HCEC 1CT (cell line): ENCODE results near the gene MVP.
"Not testable (repeated sequence)": the region's sequence is repeated elsewhere in the genome, so short reads cannot be mapped to it uniquely, and the experiment has no call there.

ENCODE experiments used
- DNase-seq: peaks from one replicate; pipeline ENCODE4 v3.0.0-alpha.2; 2017

Gene MVP

GRCh38 chr16:29876594-29877249, 56.5 kb downstream of the MVP start:
- DNase-seq: no peak

- DNase-seq: peak; percentile 27
Measured at GRCh38 chr16:29877266-29877961, 57.2 kb downstream of the MVP start.

GRCh38 chr16:29878172-29878571, 57.9 kb downstream of the MVP start:
- no peak for DNase-seq

- no peak for DNase-seq
Measured at GRCh38 chr16:29881050-29881449, 60.8 kb downstream of the MVP start.

GRCh38 chr16:29883987-29884386, 63.7 kb downstream of the MVP start:
- DNase-seq: no peak

- not testable (repeated sequence) for DNase-seq
Measured at GRCh38 chr16:29889372-29889771, 69.1 kb downstream of the MVP start.

- no peak for DNase-seq
Measured at GRCh38 chr16:29891525-29892457, 71.5 kb downstream of the MVP start.

- DNase-seq: no peak
Measured at GRCh38 chr16:29892458-29892813, 72.2 kb downstream of the MVP start.

- DNase-seq: no peak
Measured at GRCh38 chr16:29893553-29893952, 73.3 kb downstream of the MVP start.

GRCh38 chr16:29894352-29894751, 74.1 kb downstream of the MVP start:
- no peak for DNase-seq

- no peak for DNase-seq
Measured at GRCh38 chr16:29896841-29897240, 76.6 kb downstream of the MVP start.

GRCh38 chr16:29897333-29897732, 77.1 kb downstream of the MVP start:
- no peak for DNase-seq
